A673 (cell line): ENCODE results near the gene LMO2. TPM values are rescaled to one million over a fixed set of nuclear protein-coding genes. Genes with fewer than 3 reads are reported as not detected.

Source experiments
- BruUV-seq: library from RNA; stranded (reverse); fragments of 400-500 nt; replicated peaks from 2 replicates; lab custom pipeline; 2021; lab: Mats Ljungman, UMichigan
- CTCF ChIA-PET: fragments of 300-600 bp; sonication (Branson Sonifier 250); formaldehyde crosslinking; loops from one replicate; lab custom pipeline; 2022; ENCODE audit warnings: antibody characterized with exemption; lab: Charles Lee
- POLR2A ChIA-PET: fragments of 300-600 bp; sonication (Branson Sonifier 250); formaldehyde crosslinking; loops from one replicate; lab custom pipeline; 2022; ENCODE audit warnings: antibody characterized with exemption; ENCODE audit not compliant: low non-redundant PET; lab: Charles Lee
- DNase-seq: peaks from one replicate; pipeline ENCODE4 v3.0.0-alpha.2; 2015; ENCODE audit warnings: low spot score
- H3K27ac ChIP-seq: fragments of 200-600 bp; sonication (generic); 2 replicates; pipeline ENCODE4 v1.5.1; 2016; ENCODE audit warnings: mixed run types, low read depth, mild to moderate bottlenecking, mixed read lengths, antibody characterized with exemption, low read length; ENCODE audit not compliant: poor library complexity, severe bottlenecking
- H3K27me3 ChIP-seq: fragments of 200-600 bp; sonication (generic); replicated peaks from 2 replicates; pipeline ENCODE4 v1.6.1; 2017; ENCODE audit warnings: mixed run types, low read depth, mild to moderate bottlenecking, mixed read lengths, antibody characterized with exemption, low read length; ENCODE audit not compliant: insufficient read depth, poor library complexity
- H3K36me3 ChIP-seq: fragments of 200-600 bp; sonication (generic); 2 replicates; pipeline ENCODE4 v1.6.1; 2016; ENCODE audit warnings: mixed run types, mild to moderate bottlenecking, mixed read lengths, antibody characterized with exemption, low read length; ENCODE audit not compliant: insufficient read depth, poor library complexity, severe bottlenecking
- H3K4me1 ChIP-seq: fragments of 200-600 bp; sonication (generic); 2 replicates; pipeline ENCODE4 v1.6.1; 2017; ENCODE audit warnings: mixed run types, mild to moderate bottlenecking, mixed read lengths, antibody characterized with exemption, low read length; ENCODE audit not compliant: insufficient read depth, poor library complexity, severe bottlenecking
- H3K4me3 ChIP-seq: fragments of 200-600 bp; sonication (generic); 2 replicates; pipeline ENCODE4 v1.5.1; 2016; ENCODE audit warnings: low read depth, mixed run types, mild to moderate bottlenecking, mixed read lengths, low read length; ENCODE audit not compliant: poor library complexity, severe bottlenecking
- H3K9me3 ChIP-seq: fragments of 200-600 bp; sonication (generic); 2 replicates; pipeline ENCODE4 v1.6.1; 2016; ENCODE audit warnings: mixed run types, low read depth, mild to moderate bottlenecking, mixed read lengths, antibody characterized with exemption, low read length; ENCODE audit not compliant: poor library complexity, severe bottlenecking
- CTCF ChIP-seq: fragments of 300-800, 200-600 bp; sonication (generic); conservative IDR thresholded peaks from 2 replicates; pipeline ENCODE4 v1.5.1; 2017; ENCODE audit warnings: low read depth, mild to moderate bottlenecking, antibody characterized with exemption, low read length, moderate library complexity, mixed read lengths
- EZH2 ChIP-seq: fragments of 200-600 bp; sonication (generic); IDR thresholded peaks from 2 replicates; pipeline ENCODE4 v1.6.1; 2017; ENCODE audit warnings: borderline replicate concordance, low read depth, mild to moderate bottlenecking, mixed read lengths, antibody characterized with exemption, low read length; ENCODE audit not compliant: poor library complexity, severe bottlenecking
- intact Hi-C: fragments of 100-400 bp; cut with micrococcal nuclease; formaldehyde crosslinking; loops from one replicate; pipeline ENCODE4 v1.10.0; 2022; ENCODE audit not compliant: unreplicated experiment
- total RNA-seq: library from RNA; stranded (reverse); gene quantifications from 2 replicates; pipeline ENCODE4 v1.2.3, GENCODE V29; 2021

LMO2 gene
- total RNA-seq, 1 experiment from 2014 or later = 39.0 TPM

GRCh38 chr11:33864479-33864878 is 27.4 kb downstream of the LMO2 start:
- intact Hi-C loops = no loop called here
- CTCF ChIA-PET = interaction anchor here (7.9 kb wide), 1 partner anchor 106 kb away, joined by 53 read pairs; no protein-coding TSS in a partner anchor
- no peak for TF ChIP-seq CTCF
- H3K4me1 ChIP-seq = peaks cover 58% of the 10 kb centered on the region
- no peak overlapping the region for H3K27ac ChIP-seq
- no peaks in the 10 kb centered on the region for H3K27me3 ChIP-seq
- no TSS peak for BruUV-seq
- POLR2A ChIA-PET = no interaction called here
- no peak overlapping the region for H3K4me3 ChIP-seq
- H3K9me3 ChIP-seq = no peaks in the 10 kb centered on the region
- H3K36me3 ChIP-seq = no peaks in the 10 kb centered on the region
- DNase-seq = no peak

- no peaks in the 10 kb centered on the region for H3K9me3 ChIP-seq
- DNase-seq = peak; percentile 46
- H3K4me3 ChIP-seq = no peak overlapping the region
- peaks cover 61% of the 10 kb centered on the region for H3K4me1 ChIP-seq
- BruUV-seq = no TSS peak
- CTCF ChIA-PET = interaction anchor here (0.9 to 7.9 kb wide), 3 partner anchors 68 to 124 kb away, joined by 3 to 53 read pairs (median 9); no protein-coding TSS in a partner anchor
- H3K27ac ChIP-seq = no peak overlapping the region
- POLR2A ChIA-PET = interaction anchor here (0.6 kb wide), 1 partner anchor 46 kb away, joined by 3 read pairs; no protein-coding TSS in a partner anchor
- H3K27me3 ChIP-seq = no peaks in the 10 kb centered on the region
- H3K36me3 ChIP-seq = peaks cover 9% of the 10 kb centered on the region
- intact Hi-C loops = no loop called here
- TF ChIP-seq CTCF (peak; percentile 56), EZH2 (no peak)
Measured at GRCh38 chr11:33863418-33864172, 28.3 kb downstream of the LMO2 start.

- Histone ChIP-seq H3K27ac (peak overlapping the region; percentile 3), H3K9me3 (no peaks in the 10 kb centered on the region), H3K4me3 (no peak overlapping the region), H3K36me3 (peaks cover 13% of the 10 kb centered on the region), H3K4me1 (peaks cover 58% of the 10 kb centered on the region), H3K27me3 (no peaks in the 10 kb centered on the region)
- POLR2A ChIA-PET = interaction anchor here (0.6 kb wide), 1 partner anchor 206 kb away, joined by 4 read pairs; no protein-coding TSS in a partner anchor
- BruUV-seq = no TSS peak
- CTCF ChIA-PET = interaction anchor here (7.9 kb wide), 1 partner anchor 108 kb away, joined by 53 read pairs; no protein-coding TSS in a partner anchor
- TF ChIP-seq CTCF = no peak
- TF ChIP-seq EZH2 = no peak
- no peak for DNase-seq
- intact Hi-C loops = no loop called here
Measured at GRCh38 chr11:33861941-33862589, 29.8 kb downstream of the LMO2 start.
